Measurements from ENCODE around the gene OASL. TPM values are rescaled to one million over a fixed set of nuclear protein-coding genes. Genes with fewer than 3 reads are reported as not detected.

The OASL gene
- total and polyA plus RNA-seq, 9 of the 15 experiments (the other 6 are each of a cell fraction or from before 2014, with no cell fraction given) = 0.14 TPM; not detected in 8

DNA sequence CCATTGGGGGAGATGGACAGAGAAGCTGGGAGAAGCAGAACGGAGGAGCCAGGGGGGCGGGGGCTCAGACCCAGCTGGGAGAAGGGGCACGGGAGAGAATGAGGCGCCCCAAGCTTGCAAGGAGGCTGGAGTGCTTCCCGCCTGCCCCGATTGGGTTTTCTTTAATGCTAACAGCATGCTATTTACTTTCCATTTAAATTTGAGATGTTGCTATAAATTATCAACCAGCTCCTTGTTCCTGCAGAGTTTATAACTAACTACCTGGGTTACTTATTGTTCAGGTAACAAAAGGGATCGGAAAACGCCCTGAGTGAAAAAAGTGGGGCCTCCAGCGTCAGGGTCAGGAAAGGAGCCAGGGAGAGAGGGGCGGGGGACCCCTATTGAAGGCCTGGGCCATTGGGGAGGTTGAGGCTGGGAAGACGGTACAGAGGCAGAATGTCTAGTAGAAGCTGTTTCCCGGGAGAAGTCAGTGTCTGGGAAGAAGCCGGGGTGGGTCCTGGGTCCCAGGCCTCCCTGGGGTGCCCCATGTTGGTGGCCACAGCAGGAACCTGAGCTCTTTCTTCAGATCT is 58.2 kb downstream of the OASL start (continued):
- TF ChIP-seq TSHZ1 (CRISPR knock-in tag; IDR thresholded peaks at IDR 0.05) = no peak

DNA sequence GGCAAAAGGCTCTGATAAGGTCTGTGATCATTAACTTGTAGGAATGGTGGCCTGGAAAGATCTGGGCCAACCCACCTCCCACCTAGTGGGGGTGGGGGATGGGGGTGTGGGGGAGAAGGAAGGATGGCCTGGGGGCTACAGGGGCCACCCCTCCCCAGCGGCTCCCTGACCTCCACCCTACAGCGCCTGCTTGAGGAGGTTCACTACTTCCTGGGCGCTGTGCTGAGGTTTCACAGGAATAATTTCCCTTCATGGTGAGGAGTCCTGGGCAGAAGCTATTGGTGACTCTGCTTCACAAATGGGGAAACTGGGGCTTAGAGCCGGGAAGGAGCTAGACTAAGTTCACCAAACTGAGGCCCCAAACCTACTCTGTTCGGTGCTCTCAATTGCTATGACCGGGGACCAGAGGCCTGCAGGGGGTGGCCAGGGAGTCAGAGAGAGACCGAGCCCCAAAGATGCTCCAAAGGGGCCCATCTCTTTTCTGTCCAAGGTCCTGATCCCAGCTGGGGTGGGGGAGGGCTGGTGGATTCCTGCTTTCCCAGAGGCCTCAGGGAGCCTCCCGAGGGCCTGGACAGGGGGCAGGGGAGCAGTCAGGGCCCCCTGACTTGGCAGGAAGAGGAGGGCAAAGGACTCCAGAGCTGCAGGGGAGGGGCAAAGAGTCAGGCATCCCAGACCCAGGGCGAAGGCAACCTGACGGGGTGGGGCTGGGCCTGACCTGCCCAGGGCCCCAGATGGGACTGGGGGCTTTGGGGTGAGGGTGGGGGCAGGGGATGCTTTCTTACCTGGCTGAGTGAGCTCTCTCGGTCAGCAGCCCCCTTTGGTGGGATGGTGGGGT is 59.0 kb downstream of the OASL start:
- H3K27me3 ChIP-seq (ENCODE audit: control insufficient read depth in 2 of 2, insufficient read depth in 2 of 2, low read length in 2 of 2) = no peaks in the 10 kb centered on the region
- no peak for FAIRE-seq
- BruUV-seq (replicated peaks) = no TSS peak
- H3K27ac ChIP-seq (ENCODE audit: extremely low read depth, low read depth, low read length) = no peak overlapping the region
- ChIA-PET CTCF (ENCODE audit: low intra/inter-chr PET ratio) (no interaction called here), POLR2A (interaction anchor here (0.6 to 3.0 kb wide), 3 partner anchors 8 to 320 kb away, joined by 3 to 8 read pairs (median 3); no protein-coding TSS in a partner anchor)
- H3K4me3 ChIP-seq = no peak overlapping the region
- WGBS (ENCODE audit: insufficient coverage, low coverage, missing lambda C conversion rate) = 17% methylated on average over 6 of the region's 11 CpGs
- peak; percentile 27; the same call in 1 of the 3 replicates for ATAC-seq
- intact Hi-C loops (cut with micrococcal nuclease) = no loop called here
- in situ Hi-C loops (cut with MboI) = no loop called here
- no peaks in the 10 kb centered on the region for H4K20me1 ChIP-seq (replicated peaks; ENCODE audit: control insufficient read depth, insufficient read depth, low read length)
- H3K4me1 ChIP-seq (replicated peaks in 1 of 2; ENCODE audit: control insufficient read depth in 2 of 2, insufficient read depth in 2 of 2, low read length in 2 of 2) = peaks cover 0 to 10% of the 10 kb centered on the region in 2 experiments; a peak in 1 of 5 replicates
- no peak overlapping the region for H2AFZ ChIP-seq (ENCODE audit: low read depth, low read length)
- no peak for DNase-seq (ENCODE audit: extremely low read depth in 1 of 4, low spot score in 3 of 4)
- TF ChIP-seq MIER1 (IDR thresholded peaks at IDR 0.05; ENCODE audit: low read depth) (0 out of 2 replicates have a peak, but pooled peaks have one; percentile 39), IRF2 (CRISPR knock-in tag; IDR thresholded peaks at IDR 0.05) (no peak), CHD4 (IDR thresholded peaks at IDR 0.05; ENCODE audit: insufficient read depth, insufficient replicate concordance, low read depth, low read length, poor library complexity, severe bottlenecking) (no peak)
- TF ChIP-seq, protein P1, sequence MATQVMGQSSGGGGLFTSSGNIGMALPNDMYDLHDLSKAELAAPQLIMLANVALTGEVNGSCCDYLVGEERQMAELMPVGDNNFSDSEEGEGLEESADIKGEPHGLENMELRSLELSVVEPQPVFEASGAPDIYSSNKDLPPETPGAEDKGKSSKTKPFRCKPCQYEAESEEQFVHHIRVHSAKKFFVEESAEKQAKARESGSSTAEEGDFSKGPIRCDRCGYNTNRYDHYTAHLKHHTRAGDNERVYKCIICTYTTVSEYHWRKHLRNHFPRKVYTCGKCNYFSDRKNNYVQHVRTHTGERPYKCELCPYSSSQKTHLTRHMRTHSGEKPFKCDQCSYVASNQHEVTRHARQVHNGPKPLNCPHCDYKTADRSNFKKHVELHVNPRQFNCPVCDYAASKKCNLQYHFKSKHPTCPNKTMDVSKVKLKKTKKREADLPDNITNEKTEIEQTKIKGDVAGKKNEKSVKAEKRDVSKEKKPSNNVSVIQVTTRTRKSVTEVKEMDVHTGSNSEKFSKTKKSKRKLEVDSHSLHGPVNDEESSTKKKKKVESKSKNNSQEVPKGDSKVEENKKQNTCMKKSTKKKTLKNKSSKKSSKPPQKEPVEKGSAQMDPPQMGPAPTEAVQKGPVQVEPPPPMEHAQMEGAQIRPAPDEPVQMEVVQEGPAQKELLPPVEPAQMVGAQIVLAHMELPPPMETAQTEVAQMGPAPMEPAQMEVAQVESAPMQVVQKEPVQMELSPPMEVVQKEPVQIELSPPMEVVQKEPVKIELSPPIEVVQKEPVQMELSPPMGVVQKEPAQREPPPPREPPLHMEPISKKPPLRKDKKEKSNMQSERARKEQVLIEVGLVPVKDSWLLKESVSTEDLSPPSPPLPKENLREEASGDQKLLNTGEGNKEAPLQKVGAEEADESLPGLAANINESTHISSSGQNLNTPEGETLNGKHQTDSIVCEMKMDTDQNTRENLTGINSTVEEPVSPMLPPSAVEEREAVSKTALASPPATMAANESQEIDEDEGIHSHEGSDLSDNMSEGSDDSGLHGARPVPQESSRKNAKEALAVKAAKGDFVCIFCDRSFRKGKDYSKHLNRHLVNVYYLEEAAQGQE (IDR thresholded peaks at IDR 0.05; ENCODE audit: borderline replicate concordance) = peak; percentile 79
- TF ChIP-seq, protein P1 (CRISPR knock-in tag; IDR thresholded peaks at IDR 0.05; ENCODE audit: low read depth) = 0 out of 2 replicates have a peak, but pooled peaks have one; percentile 50
- no peaks in the 10 kb centered on the region for H3K9me1 ChIP-seq (ENCODE audit: control insufficient read depth, insufficient read depth, low read length)
- H3K36me3 ChIP-seq (ENCODE audit: control insufficient read depth, insufficient read depth, low read length) = no peaks in the 10 kb centered on the region
- no peaks in the 10 kb centered on the region for H3K79me2 ChIP-seq (ENCODE audit: control insufficient read depth, insufficient read depth, low read length)
- no peak overlapping the region for H3K9ac ChIP-seq (ENCODE audit: insufficient read depth in 1 of 2, low read depth in 2 of 2, low read length in 2 of 2)
- no peaks in the 10 kb centered on the region for H3K9me3 ChIP-seq (replicated peaks; ENCODE audit: control insufficient read depth, insufficient read depth, low read depth, low read length)
- no peak overlapping the region for H3K4me2 ChIP-seq (ENCODE audit: insufficient read depth, low read length)
